ENCODE measurements around the gene ARHGAP15. TPM values are rescaled to one million over a fixed set of nuclear protein-coding genes. Genes with fewer than 3 reads are reported as not detected.

The ARHGAP15 gene
- total RNA-seq, 4 donors from 2014 or later: 1.2 to 6.0 (median 3.4) TPM

GRCh38 chr2:143209570-143210445 is 80.6 kb downstream of the ARHGAP15 start:
- 65% methylated on average over 6 of the region's 6 CpGs for WGBS

GRCh38 chr2:143210446-143210819 is 81.2 kb downstream of the ARHGAP15 start:
- H3K36me3 ChIP-seq: no peaks in the 10 kb centered on the region
- no peak overlapping the region for H3K4me3 ChIP-seq
- no peak for DNase-seq (ENCODE audit: low spot score in 2 of 2)
- 94% methylated on average over 1 of the region's 1 CpG for WGBS
- no peak overlapping the region for H3K27ac ChIP-seq
- no peaks in the 10 kb centered on the region for H3K9me3 ChIP-seq
- H3K27me3 ChIP-seq: no peaks in the 10 kb centered on the region
- TF ChIP-seq POLR2A (IDR thresholded peaks at IDR 0.05): no peak
- no peak for TF ChIP-seq POLR2AphosphoS5 (IDR thresholded peaks at IDR 0.05)
- TF ChIP-seq CTCF (IDR thresholded peaks at IDR 0.05): no peak
- TF ChIP-seq EP300 (IDR thresholded peaks at IDR 0.05): no peak
- H3K4me1 ChIP-seq: no peaks in the 10 kb centered on the region

More at GRCh38 chr2:143209570-143210445, 80.6 kb downstream of the ARHGAP15 start:
- no peak for TF ChIP-seq POLR2A (IDR thresholded peaks at IDR 0.05)
- TF ChIP-seq POLR2AphosphoS5 (IDR thresholded peaks at IDR 0.05): no peak
- TF ChIP-seq EP300 (IDR thresholded peaks at IDR 0.05): no peak
- no peak for TF ChIP-seq CTCF (IDR thresholded peaks at IDR 0.05)
- Histone ChIP-seq H3K4me3 (no peak overlapping the region), H3K9me3 (no peaks in the 10 kb centered on the region), H3K36me3 (no peaks in the 10 kb centered on the region), H3K27ac (peak overlapping the region; percentile 48), H3K27me3 (no peaks in the 10 kb centered on the region), H3K4me1 (no peaks in the 10 kb centered on the region)
- no peak for DNase-seq (ENCODE audit: low spot score in 2 of 2)

GRCh38 chr2:143217512-143218115 is 88.4 kb downstream of the ARHGAP15 start:
- no peaks in the 10 kb centered on the region for H3K9me3 ChIP-seq
- H3K27ac ChIP-seq: no peak overlapping the region
- 47% methylated on average over 1 of the region's 1 CpG for WGBS
- no peak for DNase-seq (ENCODE audit: low spot score in 2 of 2)
- H3K4me1 ChIP-seq: no peaks in the 10 kb centered on the region
- H3K27me3 ChIP-seq: no peaks in the 10 kb centered on the region
- TF ChIP-seq EP300 (IDR thresholded peaks at IDR 0.05) (no peak), POLR2AphosphoS5 (IDR thresholded peaks at IDR 0.05) (no peak), POLR2A (IDR thresholded peaks at IDR 0.05) (no peak), CTCF (IDR thresholded peaks at IDR 0.05) (no peak)
- H3K36me3 ChIP-seq: no peaks in the 10 kb centered on the region
- no peak overlapping the region for H3K4me3 ChIP-seq

GRCh38 chr2:143218621-143219020 is 89.4 kb downstream of the ARHGAP15 start:
- no peaks in the 10 kb centered on the region for H3K4me1 ChIP-seq
- no peak for DNase-seq (ENCODE audit: low spot score in 2 of 2)
- no peak overlapping the region for H3K4me3 ChIP-seq
- no peak for TF ChIP-seq EP300 (IDR thresholded peaks at IDR 0.05)
- TF ChIP-seq CTCF (IDR thresholded peaks at IDR 0.05): no peak
- no peak for TF ChIP-seq POLR2AphosphoS5 (IDR thresholded peaks at IDR 0.05)
- no peak for TF ChIP-seq POLR2A (IDR thresholded peaks at IDR 0.05)
- WGBS: 93% methylated on average over 6 of the region's 6 CpGs
- no peaks in the 10 kb centered on the region for H3K9me3 ChIP-seq
- H3K27ac ChIP-seq: no peak overlapping the region
- H3K36me3 ChIP-seq: no peaks in the 10 kb centered on the region
- no peaks in the 10 kb centered on the region for H3K27me3 ChIP-seq

GRCh38 chr2:143219266-143219665 is 90.0 kb downstream of the ARHGAP15 start:
- H3K27ac ChIP-seq: no peak overlapping the region
- H3K27me3 ChIP-seq: no peaks in the 10 kb centered on the region
- 93% methylated on average over 3 of the region's 3 CpGs for WGBS

More at GRCh38 chr2:143219266-143219665, 90.0 kb downstream of the ARHGAP15 start:
- Histone ChIP-seq H3K36me3 (no peaks in the 10 kb centered on the region), H3K9me3 (no peaks in the 10 kb centered on the region), H3K4me1 (no peaks in the 10 kb centered on the region), H3K4me3 (no peak overlapping the region)
- DNase-seq (ENCODE audit: low spot score in 2 of 2): no peak
- TF ChIP-seq EP300 (IDR thresholded peaks at IDR 0.05) (no peak), POLR2AphosphoS5 (IDR thresholded peaks at IDR 0.05) (no peak)

All from suprapubic skin (tissue), 4 donors.